ENCODE results near the gene COPB2. TPM values are rescaled to one million over a fixed set of nuclear protein-coding genes. Genes with fewer than 3 reads are reported as not detected.

Gene COPB2
- total RNA-seq, 1 experiment from 2014 or later: 152 TPM

DNA sequence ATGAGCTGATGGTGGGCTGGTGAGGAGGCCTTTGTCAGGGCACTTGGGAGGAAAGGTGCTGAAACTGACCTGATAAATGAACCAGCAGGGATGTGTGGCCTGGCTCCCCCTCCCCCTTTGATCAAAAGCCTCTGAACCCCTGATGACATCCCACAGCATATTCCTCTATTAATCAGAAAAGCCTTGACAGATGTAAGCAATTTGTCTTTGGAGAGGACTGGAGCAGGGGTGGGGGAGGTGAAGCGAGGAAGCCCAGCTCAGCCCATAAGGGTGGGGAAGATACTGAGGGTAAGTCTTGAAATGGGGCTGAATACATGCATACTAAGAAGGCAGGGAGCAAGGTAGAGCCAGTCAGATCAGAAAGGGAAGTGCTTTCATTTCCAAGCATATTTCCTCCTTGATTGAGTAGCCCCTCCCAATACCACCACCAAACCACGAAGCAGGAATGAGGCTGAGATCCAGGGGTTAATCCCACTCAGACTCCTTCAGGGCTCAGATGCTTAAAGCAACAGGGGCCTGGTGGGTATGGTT is 80.3 kb downstream of the COPB2 start:
- Mint-ChIP-seq H3K36me3 (ENCODE audit: insufficient read depth, unreplicated experiment) (no peaks in the 10 kb centered on the region), H3K27me3 (ENCODE audit: insufficient read depth, unreplicated experiment) (no peaks in the 10 kb centered on the region), H3K9me3 (ENCODE audit: unreplicated experiment) (no peaks in the 10 kb centered on the region), H3K27ac (ENCODE audit: low read depth, unreplicated experiment) (peak overlapping the region; percentile 54), H3K4me3 (ENCODE audit: unreplicated experiment) (no peak overlapping the region), H3K4me1 (ENCODE audit: insufficient read depth, unreplicated experiment) (peaks cover 44% of the 10 kb centered on the region)
- ChIA-PET CTCF (interaction anchor here (1.5 kb wide), 1 partner anchor 20 kb away, joined by 4 read pairs; no protein-coding TSS in a partner anchor), POLR2A (interaction anchor here (0.6 to 0.7 kb wide), 4 partner anchors 69 to 473 kb away, joined by 3 to 5 read pairs (median 3); no protein-coding TSS in a partner anchor)
- TF ChIP-seq, protein P1, sequence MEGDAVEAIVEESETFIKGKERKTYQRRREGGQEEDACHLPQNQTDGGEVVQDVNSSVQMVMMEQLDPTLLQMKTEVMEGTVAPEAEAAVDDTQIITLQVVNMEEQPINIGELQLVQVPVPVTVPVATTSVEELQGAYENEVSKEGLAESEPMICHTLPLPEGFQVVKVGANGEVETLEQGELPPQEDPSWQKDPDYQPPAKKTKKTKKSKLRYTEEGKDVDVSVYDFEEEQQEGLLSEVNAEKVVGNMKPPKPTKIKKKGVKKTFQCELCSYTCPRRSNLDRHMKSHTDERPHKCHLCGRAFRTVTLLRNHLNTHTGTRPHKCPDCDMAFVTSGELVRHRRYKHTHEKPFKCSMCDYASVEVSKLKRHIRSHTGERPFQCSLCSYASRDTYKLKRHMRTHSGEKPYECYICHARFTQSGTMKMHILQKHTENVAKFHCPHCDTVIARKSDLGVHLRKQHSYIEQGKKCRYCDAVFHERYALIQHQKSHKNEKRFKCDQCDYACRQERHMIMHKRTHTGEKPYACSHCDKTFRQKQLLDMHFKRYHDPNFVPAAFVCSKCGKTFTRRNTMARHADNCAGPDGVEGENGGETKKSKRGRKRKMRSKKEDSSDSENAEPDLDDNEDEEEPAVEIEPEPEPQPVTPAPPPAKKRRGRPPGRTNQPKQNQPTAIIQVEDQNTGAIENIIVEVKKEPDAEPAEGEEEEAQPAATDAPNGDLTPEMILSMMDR (IDR thresholded peaks at IDR 0.05; ENCODE audit: unreplicated experiment): no peak
- BruUV-seq (replicated peaks): no TSS peak
- DNase-seq (ENCODE audit: unreplicated experiment): no peak
- intact Hi-C loops (cut with micrococcal nuclease): no loop called here

DNA sequence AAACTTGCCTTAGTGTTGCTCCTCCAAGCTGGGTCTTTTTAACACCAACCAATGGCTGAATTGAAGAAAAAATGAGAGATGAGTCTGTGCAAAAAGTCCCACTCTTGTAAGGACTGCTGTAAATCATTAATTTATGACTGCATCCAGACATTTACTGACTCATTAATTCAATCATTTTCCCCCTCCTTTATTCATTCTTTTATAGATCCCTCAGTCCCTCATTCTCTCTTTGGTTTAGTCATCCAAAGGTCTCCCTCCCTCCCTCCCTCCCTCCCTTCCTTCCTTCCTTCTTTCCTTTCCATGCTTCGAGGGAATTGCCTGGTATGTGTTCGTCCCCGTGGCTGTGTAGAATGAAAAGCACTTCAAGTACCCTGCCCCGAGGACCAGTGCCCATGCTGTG is 80.9 kb downstream of the COPB2 start:
- Mint-ChIP-seq H3K27me3 (ENCODE audit: insufficient read depth, unreplicated experiment) (no peaks in the 10 kb centered on the region), H3K9me3 (ENCODE audit: unreplicated experiment) (no peaks in the 10 kb centered on the region), H3K4me1 (ENCODE audit: insufficient read depth, unreplicated experiment) (peaks cover 47% of the 10 kb centered on the region), H3K36me3 (ENCODE audit: insufficient read depth, unreplicated experiment) (no peaks in the 10 kb centered on the region), H3K27ac (ENCODE audit: low read depth, unreplicated experiment) (no peak overlapping the region), H3K4me3 (ENCODE audit: unreplicated experiment) (no peak overlapping the region)
- intact Hi-C loops (cut with micrococcal nuclease): no loop called here
- POLR2A ChIA-PET: no interaction called here
- no peak for DNase-seq (ENCODE audit: unreplicated experiment)
- CTCF ChIA-PET: interaction anchor here (0.6 to 1.5 kb wide), 3 partner anchors 9 to 198 kb away, joined by 3 to 4 read pairs (median 3); no protein-coding TSS in a partner anchor
- TF ChIP-seq, protein P1 (IDR thresholded peaks at IDR 0.05; ENCODE audit: unreplicated experiment): no peak
- no TSS peak for BruUV-seq (replicated peaks)

DNA sequence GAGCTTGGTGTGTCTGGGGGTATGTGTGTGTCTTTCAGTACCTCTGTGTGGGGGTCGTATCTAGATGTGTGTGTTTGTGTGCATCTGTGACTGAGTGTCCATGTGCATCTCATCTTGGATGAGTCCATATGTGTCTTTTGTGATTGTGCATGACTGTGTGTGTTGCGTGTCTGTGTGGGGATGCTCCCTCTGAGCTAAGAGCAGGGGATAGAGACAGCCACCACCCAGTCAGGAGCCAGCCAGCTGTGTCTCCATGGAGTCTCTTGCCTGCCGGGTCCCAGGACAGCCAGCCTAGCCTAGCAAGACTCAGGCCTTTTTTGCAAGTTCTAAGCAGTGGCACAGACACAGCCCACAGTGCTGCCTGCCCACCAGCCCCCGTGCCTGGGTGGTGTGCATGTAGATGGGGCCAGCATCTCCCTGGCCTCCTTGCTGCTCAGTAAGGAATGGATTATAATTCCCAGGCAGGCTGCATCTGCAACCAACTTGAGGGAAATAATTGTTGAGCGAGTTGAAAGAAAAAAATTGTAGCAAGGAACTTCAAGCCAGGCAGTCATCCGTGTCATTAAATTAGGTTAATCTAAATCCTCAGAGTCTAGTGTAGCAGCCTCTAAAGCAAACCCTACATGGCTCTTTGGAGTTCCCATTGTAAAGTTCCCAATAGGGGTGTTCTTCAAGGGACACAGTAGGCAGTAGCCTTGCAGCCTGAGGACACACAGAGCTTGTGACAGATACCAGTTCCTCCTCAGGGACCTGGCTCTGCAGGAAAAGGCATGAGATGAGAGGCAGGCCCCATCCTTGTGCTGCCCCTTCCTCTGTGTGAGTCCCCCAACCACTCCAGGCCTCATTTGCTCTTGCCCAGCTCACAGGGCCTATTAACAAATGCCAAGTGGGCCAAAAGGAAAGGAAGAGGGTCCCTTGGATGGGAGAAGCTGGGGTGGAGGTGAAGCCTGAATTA is 81.6 kb downstream of the COPB2 start:
- CTCF ChIA-PET: interaction anchor here (0.6 to 1.8 kb wide), 4 partner anchors 10 to 197 kb away, joined by 3 to 6 read pairs (median 4); no protein-coding TSS in a partner anchor
- TF ChIP-seq, protein P1 (IDR thresholded peaks at IDR 0.05; ENCODE audit: unreplicated experiment): no peak
- POLR2A ChIA-PET: no interaction called here
- Mint-ChIP-seq H3K9me3 (ENCODE audit: unreplicated experiment) (no peaks in the 10 kb centered on the region), H3K27ac (ENCODE audit: low read depth, unreplicated experiment) (peak overlapping the region; percentile 53), H3K4me3 (ENCODE audit: unreplicated experiment) (no peak overlapping the region), H3K4me1 (ENCODE audit: insufficient read depth, unreplicated experiment) (peaks cover 46% of the 10 kb centered on the region), H3K27me3 (ENCODE audit: insufficient read depth, unreplicated experiment) (no peaks in the 10 kb centered on the region), H3K36me3 (ENCODE audit: insufficient read depth, unreplicated experiment) (no peaks in the 10 kb centered on the region)
- DNase-seq (ENCODE audit: unreplicated experiment): no peak
- intact Hi-C loops (cut with micrococcal nuclease): no loop called here
- BruUV-seq (replicated peaks): no TSS peak

Other genes starting within 250 kb of the COPB2 start
- 65.0 and 65.3 TPM in 2 replicates for gene MRPS22, start 45.6 kb downstream of the COPB2 start, total RNA-seq (2022)
- not detected in 2 replicates for gene RBP2, start 86.9 kb upstream of the COPB2 start, total RNA-seq (2022)
- gene RBP1, start 150.1 kb upstream of the COPB2 start, total RNA-seq (2022): not detected in 2 replicates

Measured in MCF 10A (cell line).